ENCODE data around the gene ARMC9. TPM values are rescaled to one million over a fixed set of nuclear protein-coding genes. Genes with fewer than 3 reads are reported as not detected.
"Not testable (repeated sequence)": the region's sequence is repeated elsewhere in the genome, so short reads cannot be mapped to it uniquely, and the experiment has no call there.

The ARMC9 gene
- total RNA-seq, 1 donor from 2014 or later = 3.9 TPM

- DNase-seq (ENCODE audit: low spot score) = no peak
- intact Hi-C loops (cut with DNase I) = no loop called here
Measured at GRCh38 chr2:231343988-231344387, 145.6 kb downstream of the ARMC9 start.

DNA sequence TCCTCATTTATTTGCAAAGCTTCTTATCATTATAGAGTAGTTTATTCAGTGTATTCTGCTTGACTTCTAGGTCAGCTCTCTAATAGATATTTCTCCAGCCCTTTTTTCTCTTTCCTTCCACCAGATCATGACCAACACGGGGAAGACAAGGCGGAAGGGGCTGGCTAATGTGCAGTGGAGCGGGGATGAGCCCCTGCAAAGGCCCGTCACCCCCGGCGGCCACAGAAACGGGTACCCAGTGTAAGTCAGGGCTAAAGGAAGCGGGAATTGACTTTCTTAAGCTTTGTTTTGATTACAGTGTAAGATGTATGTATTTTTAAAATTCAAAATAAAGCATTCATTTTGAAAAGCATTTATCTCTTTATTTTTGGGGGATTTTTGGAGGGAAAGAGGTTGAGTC lies 146.4 kb downstream of the ARMC9 start:
- DNase-seq (ENCODE audit: low spot score) = no peak
- intact Hi-C loops (cut with DNase I) = no loop called here

- intact Hi-C loops (cut with DNase I) = no loop called here
- DNase-seq (ENCODE audit: low spot score) = no peak
Measured at GRCh38 chr2:231347081-231347480, 148.7 kb downstream of the ARMC9 start.

DNA sequence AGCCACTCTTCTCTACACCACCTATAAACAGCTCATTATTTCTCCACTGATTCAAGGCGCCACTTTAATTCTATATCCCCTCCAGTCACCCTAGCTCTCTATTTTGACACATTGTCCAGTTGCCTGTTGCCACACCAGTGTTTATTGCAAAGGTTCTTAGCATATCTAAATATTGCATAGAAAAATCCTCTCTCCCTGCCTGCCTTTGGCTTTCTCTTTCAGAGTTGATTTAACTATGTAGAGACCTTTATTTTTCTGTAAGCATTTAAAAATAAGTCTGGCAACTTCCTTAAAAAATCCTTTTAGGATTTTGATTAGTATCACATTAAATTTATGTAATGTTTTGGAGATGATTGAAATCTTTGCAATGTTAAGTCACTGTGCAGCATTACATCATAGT lies 149.2 kb downstream of the ARMC9 start:
- intact Hi-C loops (cut with DNase I) = no loop called here
- DNase-seq (ENCODE audit: low spot score) = no peak

- intact Hi-C loops (cut with DNase I) = no loop called here
- DNase-seq (ENCODE audit: low spot score) = no peak
Measured at GRCh38 chr2:231348173-231348572, 149.7 kb downstream of the ARMC9 start.

- intact Hi-C loops (cut with DNase I) = no loop called here
- no peak for DNase-seq (ENCODE audit: low spot score)
Measured at GRCh38 chr2:231348704-231349373, 150.4 kb downstream of the ARMC9 start.

- intact Hi-C loops (cut with DNase I); DNase-seq (ENCODE audit: low spot score): not testable (repeated sequence)
Measured at GRCh38 chr2:231349374-231349735, 150.9 kb downstream of the ARMC9 start.

DNA sequence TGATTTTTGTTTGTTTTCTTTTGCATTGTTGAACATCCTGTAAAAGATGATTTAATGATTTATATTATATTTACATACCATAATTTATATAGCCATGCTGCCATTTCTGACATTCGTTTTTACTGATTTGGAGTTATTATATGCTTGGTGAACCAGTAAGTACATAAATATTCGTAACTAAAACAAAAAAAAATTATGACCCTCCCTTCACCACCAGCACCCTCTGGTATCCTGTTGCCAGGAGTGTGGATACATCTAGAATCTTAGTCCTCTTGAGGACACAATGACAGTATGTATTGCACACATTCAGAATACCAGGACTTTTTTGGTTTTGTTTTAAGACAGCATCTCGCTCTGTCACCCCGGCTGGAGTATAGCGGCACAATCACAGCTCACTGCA lies 153.2 kb downstream of the ARMC9 start:
- DNase-seq (ENCODE audit: low spot score) = no peak
- intact Hi-C loops (cut with DNase I) = loop anchor here (5.0 kb wide), 1 partner anchor 34 kb away; no protein-coding TSS in a partner anchor

DNA sequence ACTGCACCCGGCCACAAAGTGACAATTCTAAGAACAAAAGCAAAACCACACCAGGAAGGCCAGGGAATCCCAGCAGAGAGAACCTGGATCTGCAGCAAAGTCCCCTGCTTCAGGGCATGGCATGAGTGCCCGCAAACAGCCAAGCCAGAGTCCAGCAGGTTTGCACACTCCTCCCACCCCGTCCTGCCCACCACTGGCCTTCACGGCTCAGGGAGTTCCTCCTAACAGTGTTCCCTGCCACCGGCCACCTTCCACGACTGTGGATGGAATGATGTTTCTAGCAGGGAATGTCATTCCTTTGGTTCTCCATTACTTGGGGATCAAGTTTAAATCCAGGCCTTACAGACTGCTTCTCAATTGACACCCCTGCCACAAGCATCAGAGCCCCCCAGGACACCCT lies 155.0 kb downstream of the ARMC9 start:
- intact Hi-C loops (cut with DNase I) = loop anchor here (5.0 kb wide), 1 partner anchor 36 kb away; no protein-coding TSS in a partner anchor
- no peak for DNase-seq (ENCODE audit: low spot score)

GRCh38 chr2:231355508-231356465 lies 157.4 kb downstream of the ARMC9 start:
- intact Hi-C loops (cut with DNase I) = loop anchor here (5.0 kb wide), 1 partner anchor 58 kb away; no protein-coding TSS in a partner anchor
- no peak for DNase-seq (ENCODE audit: low spot score)

GRCh38 chr2:231356466-231356844 lies 158.0 kb downstream of the ARMC9 start:
- intact Hi-C loops (cut with DNase I) = loop anchor here (5.0 kb wide), 1 partner anchor 59 kb away; no protein-coding TSS in a partner anchor
- no peak for DNase-seq (ENCODE audit: low spot score)

DNA sequence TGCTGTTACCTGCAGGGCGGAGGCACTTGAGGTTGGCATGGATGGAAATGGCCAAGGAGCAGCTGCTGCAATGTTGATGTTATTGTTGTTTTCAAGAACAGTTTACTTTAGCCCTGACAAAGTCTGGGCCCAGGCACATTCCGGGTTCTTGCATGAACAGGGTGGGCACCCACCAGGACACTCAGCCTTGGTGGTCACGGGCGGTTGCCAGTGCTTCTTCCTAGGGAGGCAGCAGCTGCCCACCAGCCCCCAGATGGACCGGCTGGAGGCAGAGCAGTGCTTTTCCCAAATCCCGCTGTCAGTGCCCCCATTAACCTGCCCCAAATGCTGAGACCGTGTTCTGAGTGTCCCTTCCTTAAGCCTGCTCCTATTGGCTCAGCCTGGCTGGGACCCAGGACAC lies 158.6 kb downstream of the ARMC9 start:
- DNase-seq (ENCODE audit: low spot score) = no peak

GRCh38 chr2:231357931-231358330 lies 159.5 kb downstream of the ARMC9 start:
- intact Hi-C loops (cut with DNase I) = loop anchor here (5.0 kb wide), 1 partner anchor 61 kb away; no protein-coding TSS in a partner anchor
- no peak for DNase-seq (ENCODE audit: low spot score)

More for the DNA sequence above, 158.6 kb downstream of the ARMC9 start:
- intact Hi-C loops (cut with DNase I) = loop anchor here (5.0 kb wide), 1 partner anchor 60 kb away; no protein-coding TSS in a partner anchor

DNA sequence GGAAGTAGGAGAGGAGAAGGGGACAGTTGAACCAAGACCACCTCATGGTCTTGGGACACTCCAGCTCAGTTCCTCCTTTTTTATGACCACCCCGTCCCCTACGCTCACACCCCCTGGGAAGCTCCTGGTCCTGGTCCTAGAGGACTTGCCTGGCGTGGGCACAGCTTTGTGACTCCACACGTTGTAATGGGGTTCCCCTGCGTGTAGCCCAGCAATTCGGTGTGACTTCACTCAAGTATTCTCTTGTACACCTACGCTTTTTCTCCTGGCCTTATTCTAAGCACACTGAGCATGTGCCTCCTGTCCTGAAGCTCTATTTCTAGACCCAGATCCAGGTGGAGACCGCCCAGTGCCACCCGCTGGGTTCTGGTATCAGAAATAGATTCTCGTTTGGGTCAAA lies 161.0 kb downstream of the ARMC9 start:
- intact Hi-C loops (cut with DNase I) = loop anchor here (5.0 kb wide), 1 partner anchor 62 kb away; no protein-coding TSS in a partner anchor
- no peak for DNase-seq (ENCODE audit: low spot score)

GRCh38 chr2:231359948-231360347 lies 161.5 kb downstream of the ARMC9 start:
- intact Hi-C loops (cut with DNase I) = loop anchor here (5.0 kb wide), 1 partner anchor 63 kb away; no protein-coding TSS in a partner anchor
- DNase-seq (ENCODE audit: low spot score) = no peak

DNA sequence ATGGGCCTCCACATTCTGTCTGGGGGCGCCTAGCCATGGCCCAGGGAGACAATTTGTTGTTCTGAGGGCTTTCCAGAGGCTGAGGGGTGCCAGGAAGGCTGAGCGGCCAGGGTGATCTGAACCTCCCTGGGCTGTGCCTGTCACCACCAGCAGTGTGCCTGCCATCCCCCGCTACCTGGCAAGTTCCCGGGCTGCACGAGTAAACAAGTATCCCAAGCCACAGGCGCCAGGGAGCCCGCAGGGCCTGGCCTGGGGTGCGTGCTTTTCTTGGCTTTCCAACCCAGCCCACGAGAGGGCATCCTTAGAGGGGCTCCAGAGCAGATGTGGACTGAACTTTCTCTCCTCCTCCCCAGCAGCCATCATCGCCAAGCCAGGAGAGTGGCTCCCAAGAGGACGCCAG lies 162.0 kb downstream of the ARMC9 start:
- intact Hi-C loops (cut with DNase I) = no loop called here
- no peak for DNase-seq (ENCODE audit: low spot score)

DNA sequence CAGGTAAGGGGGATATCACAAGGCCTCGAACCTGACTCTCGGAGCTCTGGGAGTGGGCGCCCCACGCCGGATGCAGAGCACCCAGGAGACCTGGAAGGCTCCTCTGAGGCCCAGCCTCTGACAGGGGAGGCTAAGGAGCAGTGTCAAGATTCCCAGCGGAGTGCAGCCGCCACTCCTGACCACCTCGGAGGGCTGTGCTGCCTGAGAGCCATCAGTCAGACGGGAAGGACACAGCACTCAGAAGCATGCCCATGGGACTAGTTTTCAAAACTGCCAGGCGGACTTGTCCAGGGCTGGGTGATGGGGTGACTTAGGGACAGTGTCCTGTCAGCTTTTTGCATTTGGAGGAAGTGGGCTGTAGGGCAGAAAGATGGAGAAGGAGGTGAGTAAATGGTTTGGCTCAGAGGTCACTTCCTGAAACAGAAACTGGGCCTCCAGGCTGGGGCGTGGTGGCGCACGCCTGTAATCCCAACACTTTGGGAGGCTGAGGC lies 162.5 kb downstream of the ARMC9 start:
- intact Hi-C loops (cut with DNase I) = no loop called here
- no peak for DNase-seq (ENCODE audit: low spot score)

- intact Hi-C loops (cut with DNase I) = no loop called here
- DNase-seq (ENCODE audit: low spot score) = no peak
Measured at GRCh38 chr2:231361701-231362554, 163.5 kb downstream of the ARMC9 start.

GRCh38 chr2:231362555-231363184 lies 164.2 kb downstream of the ARMC9 start:
- intact Hi-C loops (cut with DNase I) = no loop called here
- DNase-seq (ENCODE audit: low spot score) = no peak

Data from cardiac septum (tissue), 1 donor.